ENCODE data around the gene BCR.

DNA sequence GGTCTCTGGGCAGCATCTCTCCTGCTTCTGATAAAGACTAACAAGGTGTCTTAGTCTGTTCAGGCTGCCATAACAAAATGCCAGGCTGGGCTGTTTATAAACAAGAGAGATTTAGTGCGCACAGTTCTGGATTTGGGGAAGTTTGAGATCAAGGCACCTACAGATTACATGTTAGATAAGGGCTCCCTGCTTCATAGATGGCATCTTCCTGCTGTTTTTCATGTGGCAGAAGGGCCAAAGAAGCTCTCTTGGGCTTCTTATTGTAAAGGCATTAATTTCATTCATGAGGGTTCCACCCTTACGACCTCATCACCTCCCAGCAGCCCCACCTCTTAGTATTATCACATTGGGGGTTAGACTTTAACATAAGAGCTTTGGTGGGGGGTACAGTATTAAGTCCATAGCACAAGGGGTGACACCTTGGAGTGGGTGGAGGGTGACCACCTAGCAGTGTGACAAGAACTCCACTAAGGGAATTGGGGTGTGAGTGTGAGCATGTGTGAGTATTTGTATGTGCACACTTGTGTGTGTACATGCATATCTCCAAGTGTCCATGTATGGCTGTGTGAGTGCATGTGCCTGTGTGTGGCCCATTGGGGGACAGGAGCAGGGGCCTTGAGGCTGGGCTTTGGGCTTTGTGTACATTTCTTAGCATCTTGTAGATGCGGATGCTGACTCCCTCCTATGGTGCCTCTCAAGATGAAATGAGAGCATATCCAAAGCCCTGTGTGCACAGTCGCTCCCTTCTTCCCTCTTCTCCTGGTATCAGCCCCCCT is 42.7 kb downstream of the BCR start:
- TF ChIP-seq, protein P1, sequence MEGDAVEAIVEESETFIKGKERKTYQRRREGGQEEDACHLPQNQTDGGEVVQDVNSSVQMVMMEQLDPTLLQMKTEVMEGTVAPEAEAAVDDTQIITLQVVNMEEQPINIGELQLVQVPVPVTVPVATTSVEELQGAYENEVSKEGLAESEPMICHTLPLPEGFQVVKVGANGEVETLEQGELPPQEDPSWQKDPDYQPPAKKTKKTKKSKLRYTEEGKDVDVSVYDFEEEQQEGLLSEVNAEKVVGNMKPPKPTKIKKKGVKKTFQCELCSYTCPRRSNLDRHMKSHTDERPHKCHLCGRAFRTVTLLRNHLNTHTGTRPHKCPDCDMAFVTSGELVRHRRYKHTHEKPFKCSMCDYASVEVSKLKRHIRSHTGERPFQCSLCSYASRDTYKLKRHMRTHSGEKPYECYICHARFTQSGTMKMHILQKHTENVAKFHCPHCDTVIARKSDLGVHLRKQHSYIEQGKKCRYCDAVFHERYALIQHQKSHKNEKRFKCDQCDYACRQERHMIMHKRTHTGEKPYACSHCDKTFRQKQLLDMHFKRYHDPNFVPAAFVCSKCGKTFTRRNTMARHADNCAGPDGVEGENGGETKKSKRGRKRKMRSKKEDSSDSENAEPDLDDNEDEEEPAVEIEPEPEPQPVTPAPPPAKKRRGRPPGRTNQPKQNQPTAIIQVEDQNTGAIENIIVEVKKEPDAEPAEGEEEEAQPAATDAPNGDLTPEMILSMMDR (IDR thresholded peaks at IDR 0.05) = no peak
- TF ChIP-seq POLR2A (IDR thresholded peaks at IDR 0.05) = no peak
